GM19351 (cell line): ENCODE results near the gene SLC6A18.
"Not testable (repeated sequence)": the region's sequence is repeated elsewhere in the genome, so short reads cannot be mapped to it uniquely, and the experiment has no call there.

Experiments
- ATAC-seq: cut with Tn5 transposase; IDR thresholded peaks from one replicate; pipeline ENCODE4 v1.9.1; 2021; ENCODE audit warnings: mild to moderate bottlenecking, moderate library complexity; ENCODE audit not compliant: unreplicated experiment

Gene SLC6A18

GRCh38 chr5:1270933-1271914 is 46.0 kb downstream of the SLC6A18 start:
- ATAC-seq, result no peak

GRCh38 chr5:1272201-1272600 is 47.0 kb downstream of the SLC6A18 start:
- no peak for ATAC-seq

- ATAC-seq, result no peak
These were observed 48.6 kb downstream of the SLC6A18 start for GRCh38 chr5:1273745-1274144.

- ATAC-seq, result no peak
These were observed 49.3 kb downstream of the SLC6A18 start for GRCh38 chr5:1274471-1274870.

GRCh38 chr5:1275397-1276391 is 50.5 kb downstream of the SLC6A18 start:
- ATAC-seq, result not testable (repeated sequence)

GRCh38 chr5:1276930-1277329 is 51.7 kb downstream of the SLC6A18 start:
- no peak for ATAC-seq

- no peak for ATAC-seq
These were observed 52.1 kb downstream of the SLC6A18 start for GRCh38 chr5:1277331-1277730.

- no peak for ATAC-seq
These were observed 52.6 kb downstream of the SLC6A18 start for GRCh38 chr5:1277781-1278180.

GRCh38 chr5:1278216-1278615 is 53.0 kb downstream of the SLC6A18 start:
- ATAC-seq, result no peak

- no peak for ATAC-seq
These were observed 53.7 kb downstream of the SLC6A18 start for GRCh38 chr5:1278656-1279442.

- no peak for ATAC-seq
These were observed 54.4 kb downstream of the SLC6A18 start for GRCh38 chr5:1279443-1280151.

GRCh38 chr5:1280177-1281037 is 55.2 kb downstream of the SLC6A18 start:
- no peak for ATAC-seq

GRCh38 chr5:1281038-1281882 is 56.1 kb downstream of the SLC6A18 start:
- ATAC-seq, result no peak

GRCh38 chr5:1282131-1282992 is 57.2 kb downstream of the SLC6A18 start:
- no peak for ATAC-seq

GRCh38 chr5:1282993-1283728 is 58.0 kb downstream of the SLC6A18 start:
- not testable (repeated sequence) for ATAC-seq

GRCh38 chr5:1283729-1284041 is 58.5 kb downstream of the SLC6A18 start:
- ATAC-seq, result not testable (repeated sequence)
